GM13977 (cell line): Measurements from ENCODE around the gene UBR2.

Experiments used
- DNase-seq: peaks from one replicate; pipeline ENCODE4 v3.0.0; 2012; ENCODE audit warnings: low spot score
- in situ Hi-C: fragments of 300-500 bp; cut with MboI; formaldehyde crosslinking; loops from one replicate; pipeline ENCODE4 v1.12.0; 2022; ENCODE audit warnings: low sequenced_read_pairs, low pct_unique_long_range_greater_than_20kb, mixed read lengths, inconsistent platforms; ENCODE audit not compliant: unreplicated experiment
- TF ChIP-seq, protein P1 (sequence below): IDR thresholded peaks from 2 replicates; pipeline ENCODE4 v1.5.1; 2012; ENCODE audit warnings: mild to moderate bottlenecking, control low read depth; ENCODE audit not compliant: insufficient read depth; ENCODE audit errors: extremely low read depth, missing control alignments

The UBR2 gene

DNA sequence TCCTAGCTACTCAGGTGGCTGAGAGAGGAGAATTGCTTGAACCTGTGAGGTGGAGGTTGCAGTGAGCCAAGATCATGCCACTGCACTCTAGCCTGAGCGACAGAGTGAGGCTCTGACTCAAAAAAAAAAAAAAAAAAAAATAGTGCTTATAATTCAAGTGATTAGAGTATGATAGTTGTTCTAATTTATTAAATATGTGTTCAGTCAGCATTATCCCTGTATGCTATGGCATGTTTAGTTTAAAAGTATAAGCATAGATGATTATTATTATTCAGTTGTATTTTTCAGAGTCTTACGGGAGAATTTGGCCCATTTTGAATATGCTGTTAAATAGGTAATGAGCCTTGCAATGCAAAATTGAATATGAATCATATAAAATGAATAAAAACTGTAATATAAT lies 64.8 kb downstream of the UBR2 start:
- in situ Hi-C loops = no loop called here
- TF ChIP-seq, protein P1, sequence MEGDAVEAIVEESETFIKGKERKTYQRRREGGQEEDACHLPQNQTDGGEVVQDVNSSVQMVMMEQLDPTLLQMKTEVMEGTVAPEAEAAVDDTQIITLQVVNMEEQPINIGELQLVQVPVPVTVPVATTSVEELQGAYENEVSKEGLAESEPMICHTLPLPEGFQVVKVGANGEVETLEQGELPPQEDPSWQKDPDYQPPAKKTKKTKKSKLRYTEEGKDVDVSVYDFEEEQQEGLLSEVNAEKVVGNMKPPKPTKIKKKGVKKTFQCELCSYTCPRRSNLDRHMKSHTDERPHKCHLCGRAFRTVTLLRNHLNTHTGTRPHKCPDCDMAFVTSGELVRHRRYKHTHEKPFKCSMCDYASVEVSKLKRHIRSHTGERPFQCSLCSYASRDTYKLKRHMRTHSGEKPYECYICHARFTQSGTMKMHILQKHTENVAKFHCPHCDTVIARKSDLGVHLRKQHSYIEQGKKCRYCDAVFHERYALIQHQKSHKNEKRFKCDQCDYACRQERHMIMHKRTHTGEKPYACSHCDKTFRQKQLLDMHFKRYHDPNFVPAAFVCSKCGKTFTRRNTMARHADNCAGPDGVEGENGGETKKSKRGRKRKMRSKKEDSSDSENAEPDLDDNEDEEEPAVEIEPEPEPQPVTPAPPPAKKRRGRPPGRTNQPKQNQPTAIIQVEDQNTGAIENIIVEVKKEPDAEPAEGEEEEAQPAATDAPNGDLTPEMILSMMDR = no peak

DNA sequence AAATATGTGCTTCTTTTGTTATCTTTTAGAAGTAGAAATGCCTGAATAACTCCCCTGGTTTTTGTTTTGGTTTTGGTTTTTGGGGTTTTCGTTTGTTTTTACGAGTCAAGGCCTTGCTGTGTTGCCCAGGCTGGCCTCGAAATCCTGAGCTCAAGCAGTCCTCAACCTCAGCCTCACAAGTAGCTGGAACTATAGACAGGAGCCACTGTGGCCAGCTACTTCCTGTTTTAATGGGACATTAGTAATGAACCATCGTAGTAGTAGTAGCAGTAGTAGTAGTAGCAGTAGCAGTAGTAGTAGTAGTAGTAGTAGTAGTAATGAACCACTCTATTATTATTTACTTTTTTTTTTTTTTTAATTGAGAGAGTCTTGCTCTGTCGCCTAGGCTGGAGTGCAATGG lies 66.0 kb downstream of the UBR2 start:
- in situ Hi-C loops = no loop called here

More for the DNA sequence above, 64.8 kb downstream of the UBR2 start:
- no peak for DNase-seq

DNA sequence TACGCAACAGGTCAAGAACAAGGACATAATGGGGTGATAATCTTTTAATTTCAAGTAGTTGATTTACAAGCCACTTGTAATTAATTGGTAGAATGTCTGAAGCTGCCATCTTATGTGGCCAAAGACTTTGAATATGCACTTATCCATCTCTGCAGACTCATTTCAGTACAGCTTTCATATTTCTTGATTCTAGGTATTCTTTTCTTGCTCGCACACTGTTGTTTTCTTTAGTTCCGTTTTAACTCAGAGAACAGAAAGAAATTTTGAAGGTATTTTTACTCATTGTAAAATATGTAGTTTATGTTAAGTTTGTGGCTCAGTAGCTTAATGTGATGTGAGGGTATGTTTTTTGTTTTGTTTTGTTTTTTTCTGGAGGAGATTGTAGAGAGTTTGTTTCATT lies 73.9 kb downstream of the UBR2 start:
- TF ChIP-seq, protein P1 = no peak
- in situ Hi-C loops = no loop called here
- DNase-seq = peak; percentile 32

More for the DNA sequence above, 66.0 kb downstream of the UBR2 start:
- DNase-seq = no peak
- TF ChIP-seq, protein P1 = no peak

DNA sequence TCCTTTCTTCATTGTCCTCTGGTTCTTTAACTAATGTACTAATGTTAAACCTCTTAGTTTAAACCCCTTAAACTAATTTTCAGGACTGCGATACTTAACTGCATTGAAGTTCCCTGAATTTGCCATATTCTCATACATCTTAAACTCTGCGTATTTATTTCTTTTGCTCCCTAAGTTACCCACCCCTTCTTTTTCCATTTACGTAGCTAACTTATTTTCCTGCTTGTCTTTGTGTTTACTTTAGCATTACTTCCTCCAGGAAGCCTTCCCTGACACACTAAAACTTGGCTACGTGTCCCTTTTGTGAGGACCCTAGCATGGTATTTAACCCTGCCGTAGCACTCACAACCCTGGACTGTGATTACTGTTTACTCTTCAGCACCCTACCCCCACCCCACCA lies 79.0 kb downstream of the UBR2 start:
- in situ Hi-C loops = no loop called here
- no peak for DNase-seq
- TF ChIP-seq, protein P1 = no peak

DNA sequence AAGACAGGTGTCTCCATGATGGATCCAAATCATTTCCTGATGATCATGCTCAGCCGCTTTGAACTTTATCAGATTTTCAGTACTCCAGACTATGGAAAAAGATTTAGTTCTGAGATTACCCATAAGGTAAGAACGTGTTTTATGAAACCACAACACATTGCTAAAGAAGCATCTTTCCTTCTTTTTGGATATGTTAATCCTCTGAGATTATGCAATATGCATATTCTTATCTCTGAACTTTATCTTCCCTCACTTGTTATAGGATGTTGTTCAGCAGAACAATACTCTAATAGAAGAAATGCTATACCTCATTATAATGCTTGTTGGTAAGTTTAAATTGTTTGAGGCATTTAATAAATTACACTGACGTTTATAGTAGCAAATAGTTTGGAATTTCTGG lies 80.4 kb downstream of the UBR2 start:
- TF ChIP-seq, protein P1 = no peak
- DNase-seq = no peak
- in situ Hi-C loops = no loop called here

- TF ChIP-seq, protein P1 = no peak
- in situ Hi-C loops = no loop called here
- no peak for DNase-seq
Observed at GRCh38 chr6:42652024-42652746, 88.4 kb downstream of the UBR2 start.

DNA sequence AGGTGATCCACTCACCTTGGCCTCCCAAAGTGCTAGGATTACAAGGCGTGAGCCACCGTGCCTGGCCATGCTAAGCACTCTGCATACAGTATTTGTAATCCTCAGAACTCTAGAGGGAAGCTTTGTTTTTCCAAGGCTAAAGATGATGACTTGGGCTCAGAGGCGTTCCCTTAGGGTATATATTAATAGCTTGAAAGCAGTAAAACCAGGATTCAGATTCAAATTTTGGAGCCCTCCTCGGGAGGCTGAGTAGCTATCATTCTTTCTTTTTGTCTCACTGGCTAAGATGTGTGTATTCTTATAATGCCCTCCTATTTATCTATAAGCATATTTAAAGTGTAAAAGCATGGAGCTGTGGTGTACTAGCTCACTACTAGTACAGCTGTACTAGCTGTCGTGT lies 90.0 kb downstream of the UBR2 start:
- no peak for DNase-seq
- in situ Hi-C loops = no loop called here
- TF ChIP-seq, protein P1 = no peak
